Peyer's patch (tissue), 4 donors: ENCODE measurements around the gene SLC46A3. TPM values are rescaled to one million over a fixed set of nuclear protein-coding genes. Genes with fewer than 3 reads are reported as not detected.
"Not testable (repeated sequence)": the region's sequence is repeated elsewhere in the genome, so short reads cannot be mapped to it uniquely, and the experiment has no call there.

ENCODE experiments used
- DNase-seq, 3 donors: peaks; one replicate each; pipeline ENCODE4 v3.0.0-alpha.2; 2017 to 2019
- H3K27ac ChIP-seq, 4 donors: fragments of 200-600 bp; sonication (generic); one replicate each; pipeline ENCODE4 v1.5.1; 2016 to 2019
- H3K27me3 ChIP-seq, 2 donors: fragments of 200-600 bp; sonication (generic); one replicate each; pipeline ENCODE4 v1.5.1; 2019
- H3K36me3 ChIP-seq, 3 donors: fragments of 200-600 bp; sonication (generic); one replicate each; pipeline ENCODE4 v1.5.1; 2016 to 2019
- H3K4me1 ChIP-seq, 4 donors: fragments of 200-600 bp; sonication (generic); one replicate each; pipeline ENCODE4 v1.5.1; 2016 to 2019
- H3K4me3 ChIP-seq, 4 donors: fragments of 200-600 bp; sonication (generic); 1 replicate in 3 of 4; 2 replicates in 1 of 4; pipeline ENCODE4 v1.5.1; 2016 to 2019; ENCODE audit warnings: mild to moderate bottlenecking in 1 of 4
- H3K9me3 ChIP-seq, 4 donors: fragments of 200-600 bp; sonication (generic); one replicate each; pipeline ENCODE4 v1.5.1; 2016 to 2019; ENCODE audit warnings: mild to moderate bottlenecking in 1 of 4
- CTCF ChIP-seq, 6 experiments: fragments of 450-650 bp in 4 of 6; fragments of 200-600 bp in 2 of 6; sonication (generic) in 1 of 6; IDR thresholded peaks; one replicate each; pipeline ENCODE4 v1.5.1; 2017 to 2019; ENCODE audit warnings: antibody characterized with exemption in 6 of 6, mild to moderate bottlenecking in 3 of 6, moderate library complexity in 1 of 6
- POLR2A ChIP-seq, 2 donors: fragments of 450-650 bp; IDR thresholded peaks; one replicate each; pipeline ENCODE4 v1.5.1; 2017; ENCODE audit warnings: antibody characterized with exemption in 2 of 2, mild to moderate bottlenecking in 2 of 2, moderate library complexity in 2 of 2
- total RNA-seq, 4 donors: library from RNA; depleted of rRNA; stranded (reverse); fragments of >200 nt; gene quantifications; one replicate each; pipeline ENCODE4 v1.1.0, GENCODE V29; 2016

SLC46A3 gene
- total RNA-seq, 4 donors from 2014 or later, result 10.7 to 198 (median 105) TPM

- Histone ChIP-seq H3K27ac (no peak overlapping the region), H3K4me1 (no peaks in the 10 kb centered on the region), H3K36me3 (no peaks in the 10 kb centered on the region), H3K9me3 (no peaks in the 10 kb centered on the region), H3K4me3 (no peak overlapping the region), H3K27me3 (no peaks in the 10 kb centered on the region)
- DNase-seq, result no peak
- no peak for TF ChIP-seq CTCF (IDR thresholded peaks at IDR 0.05)
- TF ChIP-seq POLR2A (IDR thresholded peaks at IDR 0.05), result no peak
Measured at GRCh38 chr13:28685892-28686291, 32.9 kb downstream of the SLC46A3 start.

- TF ChIP-seq POLR2A (IDR thresholded peaks at IDR 0.05), result no peak
- TF ChIP-seq CTCF (IDR thresholded peaks at IDR 0.05), result no peak
Measured at GRCh38 chr13:28685114-28685513, 33.7 kb downstream of the SLC46A3 start.

GRCh38 chr13:28684257-28684656 is 34.5 kb downstream of the SLC46A3 start:
- no peak overlapping the region for H3K27ac ChIP-seq
- H3K27me3 ChIP-seq, result no peaks in the 10 kb centered on the region

More at GRCh38 chr13:28685114-28685513, 33.7 kb downstream of the SLC46A3 start:
- DNase-seq, result no peak
- Histone ChIP-seq H3K4me1 (no peaks in the 10 kb centered on the region), H3K4me3 (no peak overlapping the region), H3K27me3 (no peaks in the 10 kb centered on the region), H3K36me3 (peaks cover 0 to 4% (median 0%) of the 10 kb centered on the region in 3 donors), H3K9me3 (no peaks in the 10 kb centered on the region), H3K27ac (no peak overlapping the region)

GRCh38 chr13:28683169-28683568 is 35.6 kb downstream of the SLC46A3 start:
- DNase-seq, H3K4me3 ChIP-seq, H3K27me3 ChIP-seq, H3K4me1 ChIP-seq, H3K27ac ChIP-seq, H3K9me3 ChIP-seq: not testable (repeated sequence)
- peak in 1 of 6 experiments; percentile 27 for TF ChIP-seq CTCF (IDR thresholded peaks at IDR 0.05)
- H3K36me3 ChIP-seq, result peaks cover 0 to 17% (median 0%) of the 10 kb centered on the region in 3 donors

More at GRCh38 chr13:28684257-28684656, 34.5 kb downstream of the SLC46A3 start:
- Histone ChIP-seq H3K4me1 (no peaks in the 10 kb centered on the region), H3K36me3 (peaks cover 0 to 9% (median 0%) of the 10 kb centered on the region in 3 donors), H3K4me3 (no peak overlapping the region), H3K9me3 (no peaks in the 10 kb centered on the region)
- no peak for TF ChIP-seq POLR2A (IDR thresholded peaks at IDR 0.05)
- no peak for TF ChIP-seq CTCF (IDR thresholded peaks at IDR 0.05)
- peak in 2 of 3 donors; percentile 60 to 61 for DNase-seq

- Histone ChIP-seq H3K27me3 (no peaks in the 10 kb centered on the region), H3K36me3 (peaks cover 0 to 43% (median 0%) of the 10 kb centered on the region in 3 donors), H3K4me1 (no peaks in the 10 kb centered on the region), H3K4me3 (no peak overlapping the region), H3K27ac (no peak overlapping the region), H3K9me3 (no peaks in the 10 kb centered on the region)
- TF ChIP-seq CTCF (IDR thresholded peaks at IDR 0.05) (no peak), POLR2A (IDR thresholded peaks at IDR 0.05) (no peak)
- DNase-seq, result no peak
Measured at GRCh38 chr13:28680541-28680940, 38.2 kb downstream of the SLC46A3 start.

GRCh38 chr13:28679628-28680027 is 39.1 kb downstream of the SLC46A3 start:
- TF ChIP-seq POLR2A (IDR thresholded peaks at IDR 0.05) (no peak), CTCF (IDR thresholded peaks at IDR 0.05) (peak in 4 of 6 experiments; percentile 13 to 65 (median 56))
- DNase-seq, result no peak
- H3K27me3 ChIP-seq, result no peaks in the 10 kb centered on the region
- H3K36me3 ChIP-seq, result peaks cover 0 to 52% (median 0%) of the 10 kb centered on the region in 3 donors
- no peaks in the 10 kb centered on the region for H3K4me1 ChIP-seq
- H3K27ac ChIP-seq, result no peak overlapping the region
- H3K4me3 ChIP-seq, result no peak overlapping the region
- H3K9me3 ChIP-seq, result no peaks in the 10 kb centered on the region
